Islet precursor cell (in vitro differentiated cells): ENCODE results near the gene ARHGAP15.

Source experiments
- DNase-seq: peaks from one replicate; pipeline ENCODE4 v3.0.0-alpha.2; 2018

The ARHGAP15 gene

GRCh38 chr2:143280097-143280757 lies 151.0 kb downstream of the ARHGAP15 start:
- no peak for DNase-seq

GRCh38 chr2:143282684-143283083 lies 153.5 kb downstream of the ARHGAP15 start:
- DNase-seq, result no peak

- no peak for DNase-seq
Measured at GRCh38 chr2:143284087-143284675, 155.0 kb downstream of the ARHGAP15 start.

GRCh38 chr2:143289025-143289424 lies 159.8 kb downstream of the ARHGAP15 start:
- DNase-seq, result no peak

GRCh38 chr2:143290221-143290620 lies 161.0 kb downstream of the ARHGAP15 start:
- DNase-seq, result no peak

GRCh38 chr2:143294068-143294467 lies 164.8 kb downstream of the ARHGAP15 start:
- DNase-seq, result no peak

DNA sequence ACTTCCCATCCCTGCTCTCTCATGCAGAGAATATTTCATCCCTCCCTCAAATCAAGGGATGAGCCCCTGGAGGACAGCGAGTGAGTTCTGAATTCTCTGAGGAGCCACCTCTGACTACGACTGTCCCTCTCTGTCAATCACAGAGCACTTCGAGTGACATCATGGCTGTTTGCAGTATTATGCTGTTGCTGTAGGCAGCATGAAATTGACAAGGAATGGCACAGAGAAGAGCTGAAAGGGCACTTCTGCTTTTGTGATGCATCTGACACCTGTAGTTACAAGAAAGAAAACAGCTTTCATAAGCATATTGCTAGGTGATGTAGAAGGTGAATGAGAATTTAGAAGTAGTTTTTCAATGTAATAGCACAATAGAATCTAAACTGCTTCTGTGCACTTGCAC lies 166.9 kb downstream of the ARHGAP15 start:
- DNase-seq, result no peak

DNA sequence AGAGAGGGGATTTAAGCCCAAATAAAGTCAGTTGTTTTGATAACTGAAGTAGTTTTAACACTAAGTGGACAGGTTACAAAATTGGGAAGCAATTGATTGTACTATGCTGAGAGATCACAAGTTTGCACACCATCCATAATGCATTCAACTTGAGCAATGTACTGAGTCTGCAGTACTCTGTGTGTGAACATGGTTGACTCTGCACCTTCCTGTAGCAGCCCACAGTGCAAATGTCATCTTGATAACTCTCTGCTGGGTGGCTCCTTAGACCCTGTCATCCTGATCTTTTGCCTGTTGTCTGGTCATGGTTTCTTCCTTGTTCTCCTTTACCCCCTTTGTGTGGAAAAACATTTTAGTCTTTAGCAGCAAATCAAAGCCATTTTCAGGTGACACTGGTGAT lies 168.0 kb downstream of the ARHGAP15 start:
- DNase-seq, result no peak

DNA sequence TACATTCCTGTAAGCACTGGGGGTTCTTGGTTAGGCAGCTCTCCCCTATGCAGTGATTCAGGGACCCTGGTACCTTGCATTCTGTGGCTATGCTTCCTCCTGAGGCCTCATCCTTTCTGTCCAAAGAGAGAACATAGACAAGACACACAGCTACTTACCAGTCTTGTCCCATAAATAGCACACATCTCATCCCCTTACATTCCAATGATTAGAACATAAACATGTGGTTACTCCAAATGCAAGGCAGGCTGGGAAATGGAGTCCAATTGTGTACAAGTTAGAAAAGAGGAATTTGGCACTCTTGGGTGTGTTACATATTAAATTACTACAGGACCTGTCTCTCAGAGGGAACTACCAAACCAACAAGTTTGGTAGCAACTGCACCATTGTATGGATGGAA lies 171.3 kb downstream of the ARHGAP15 start:
- no peak for DNase-seq

- DNase-seq, result no peak
Measured at GRCh38 chr2:143311426-143311825, 182.2 kb downstream of the ARHGAP15 start.

GRCh38 chr2:143312441-143312840 lies 183.2 kb downstream of the ARHGAP15 start:
- no peak for DNase-seq

GRCh38 chr2:143313861-143314260 lies 184.6 kb downstream of the ARHGAP15 start:
- no peak for DNase-seq

DNA sequence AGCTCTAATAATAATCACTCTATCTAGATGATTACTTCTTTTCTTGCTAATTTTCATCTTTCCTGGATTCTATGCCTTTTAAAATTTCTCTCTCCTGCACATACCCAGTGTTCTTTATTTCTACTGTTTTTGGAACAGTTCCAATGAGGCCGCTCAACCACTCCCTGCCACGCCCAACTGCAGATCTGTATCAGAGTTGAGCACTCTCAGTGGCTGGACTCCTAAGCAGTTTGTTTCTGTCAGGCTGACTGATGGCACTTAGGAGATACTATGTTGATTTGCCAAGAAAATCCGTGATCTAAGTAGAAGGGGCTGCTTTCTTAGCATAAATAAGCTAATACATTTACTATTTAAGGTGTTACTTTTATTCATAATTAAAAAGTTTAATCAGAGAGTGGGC lies 192.8 kb downstream of the ARHGAP15 start:
- DNase-seq, result no peak

DNA sequence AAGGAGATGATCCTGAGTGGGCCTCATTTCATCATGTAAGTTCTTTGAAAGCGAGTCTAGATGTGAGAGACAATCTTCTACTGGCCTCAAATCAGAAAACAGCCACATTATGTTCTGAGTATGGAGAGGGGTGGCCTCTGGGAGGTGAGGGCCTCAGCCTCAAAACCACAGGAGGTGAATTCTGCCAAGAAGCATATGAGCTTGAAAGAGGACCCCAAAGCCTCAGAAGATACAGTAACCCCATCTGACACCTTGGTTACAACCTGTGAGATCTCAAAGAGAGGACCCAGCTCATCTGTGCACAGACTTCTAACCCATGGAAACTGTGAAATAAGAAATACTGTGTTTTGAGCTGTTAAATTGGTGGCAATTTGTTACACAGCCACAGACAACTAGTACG lies 200.1 kb downstream of the ARHGAP15 start:
- DNase-seq, result no peak

DNA sequence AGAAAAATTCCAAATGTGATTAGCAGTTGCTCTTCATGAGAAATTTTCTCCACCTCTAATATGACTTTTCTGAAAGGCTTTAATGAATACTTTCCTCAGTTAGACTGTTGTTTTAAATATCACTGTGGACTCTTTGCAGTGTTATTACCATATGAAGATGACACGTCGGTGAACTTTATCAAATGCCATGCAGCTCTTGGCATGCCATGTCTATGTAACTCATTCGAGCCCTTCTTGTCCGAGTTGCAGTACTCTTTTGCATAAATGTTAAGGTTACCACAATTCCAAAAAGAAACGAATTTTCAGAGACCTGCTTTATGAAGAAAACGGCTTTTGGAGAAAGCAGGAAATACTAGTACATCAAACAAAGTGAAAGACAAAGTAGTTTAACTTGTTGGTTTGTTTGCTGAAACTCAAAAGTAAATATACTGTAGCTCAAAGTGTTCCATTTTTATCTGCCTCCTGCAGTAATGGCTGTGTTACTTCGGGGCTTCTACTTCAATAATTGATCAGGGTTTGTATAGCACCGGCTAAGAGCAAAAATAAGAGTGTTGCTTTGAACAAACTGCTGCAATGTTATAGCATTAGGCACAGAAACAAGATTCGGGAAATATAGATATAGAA lies 204.1 kb downstream of the ARHGAP15 start:
- no peak for DNase-seq

GRCh38 chr2:143333847-143334246 lies 204.6 kb downstream of the ARHGAP15 start:
- DNase-seq, result no peak

GRCh38 chr2:143334837-143335236 lies 205.6 kb downstream of the ARHGAP15 start:
- no peak for DNase-seq

GRCh38 chr2:143336719-143337210 lies 207.5 kb downstream of the ARHGAP15 start:
- DNase-seq, result no peak

GRCh38 chr2:143341478-143341877 lies 212.3 kb downstream of the ARHGAP15 start:
- DNase-seq, result no peak

DNA sequence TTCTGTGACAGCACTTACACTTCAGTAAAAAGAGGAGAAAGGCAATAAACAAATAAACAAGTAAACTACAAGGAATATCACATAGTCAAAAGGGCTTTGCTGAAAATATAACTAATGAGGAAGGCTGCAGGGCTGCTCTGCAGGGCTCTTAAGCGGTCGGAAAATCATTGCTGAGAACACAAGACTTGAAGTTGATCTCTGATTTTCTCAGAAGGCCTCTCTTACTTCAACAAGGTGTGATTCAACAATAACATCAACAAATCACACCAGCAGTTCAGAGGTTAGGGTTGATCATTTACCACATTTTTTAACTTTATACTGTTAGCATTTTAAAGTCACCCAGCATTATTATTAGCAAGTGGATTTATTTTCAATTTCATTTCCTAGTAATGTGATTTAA lies 215.6 kb downstream of the ARHGAP15 start:
- no peak for DNase-seq

GRCh38 chr2:143345887-143346787 lies 216.9 kb downstream of the ARHGAP15 start:
- no peak for DNase-seq

GRCh38 chr2:143347271-143347695 lies 218.1 kb downstream of the ARHGAP15 start:
- DNase-seq, result no peak

- DNase-seq, result no peak
Measured at GRCh38 chr2:143347901-143348414, 218.7 kb downstream of the ARHGAP15 start.
